Adrenal gland (tissue), 12 donors: Measurements from ENCODE around the gene MALRD1. TPM values are rescaled to one million over a fixed set of nuclear protein-coding genes. Genes with fewer than 3 reads are reported as not detected.

ENCODE experiments used
- DNase-seq, 7 donors: peaks; one replicate each; pipeline ENCODE4 v3.0.0-alpha.2; 2019 to 2020
- H3K27ac ChIP-seq, 5 donors: fragments of 200-600 bp; sonication (generic) in 4 of 5; 1 replicate in 3 of 5; 2 replicates in 2 of 5; pipeline versions ENCODE4 v1.5.1 to v1.8.0; 2016 to 2020; ENCODE audit warnings: mild to moderate bottlenecking in 1 of 5
- H3K27me3 ChIP-seq: fragments of 200-600 bp; 2 replicates; pipeline ENCODE4 v1.8.0; 2021
- H3K36me3 ChIP-seq, 2 donors: fragments of 200-600 bp; replicated peaks in 1 of 2; 1 replicate in 1 of 2; 2 replicates in 1 of 2; pipeline versions ENCODE4 v1.5.1 to v1.8.0; 2018 to 2022
- H3K4me1 ChIP-seq, 2 donors: fragments of 200-600 bp; replicated peaks in 1 of 2; 1 replicate in 1 of 2; 2 replicates in 1 of 2; pipeline versions ENCODE4 v1.5.1 to v1.8.0; 2018 to 2021
- H3K4me3 ChIP-seq, 4 donors: fragments of 200-600 bp; sonication (generic) in 3 of 4; one replicate each; pipeline ENCODE4 v1.5.1; 2016 to 2018
- H3K9me3 ChIP-seq, 3 donors: fragments of 200-600 bp; sonication (generic) in 1 of 3; replicated peaks in 1 of 3; 1 replicate in 2 of 3; 2 replicates in 1 of 3; pipeline versions ENCODE4 v1.5.1 to v1.8.0; 2016 to 2021
- POLR2A ChIP-seq, 2 donors: fragments of 450-650 bp; IDR thresholded peaks; one replicate each; pipeline ENCODE4 v1.6.1; 2017; ENCODE audit warnings: antibody characterized with exemption in 2 of 2, mild to moderate bottlenecking in 2 of 2, moderate library complexity in 1 of 2
- WGBS, 4 donors: extraction: QIAGEN DNeasy Blood & Tissue Kit in 2 of 4; methylation state at CpG; one replicate each; pipeline versions ENCODE4 v1.1.5 to v1.1.7; 2013 to 2017; 5-methylcytosine and 5-hydroxymethylcytosine counted together
- intact Hi-C, 2 donors: fragments of 100-400 bp; cut with DNase I; formaldehyde crosslinking; loops; one replicate each; pipeline versions ENCODE4 v1.14.1 to v1.15.0; 2022 to 2023
- polyA plus RNA-seq, 3 donors: library from polyadenylated mRNA; stranded (reverse); fragments of 200-250 nt in 2 of 3; fragments of 350-450 nt in 1 of 3; fragmentation: Illumina TruSeq in 1 of 3; extraction: RNeasy Lipid Tissue Mini Kit (QIAGEN cat#74804) in 1 of 3; gene quantifications; one replicate each; pipeline ENCODE4 v1.2.3, GENCODE V29; 2013 to 2014
- total RNA-seq, 9 donors: library from RNA; depleted of rRNA in 4 of 9; stranded (reverse); fragments of >200 nt in 4 of 9; fragments of 120-200 nt in 1 of 9; fragmentation: NEBNext Ultra II Directional in 1 of 9; extraction: Animal tissue kit (Norgen Biotek cat#: 25700) in 1 of 9; gene quantifications; one replicate each; pipeline versions ENCODE4 v1.1.0 to v1.2.4, GENCODE V29; 2013 to 2023
- TF ChIP-seq, protein P1 (sequence below), 6 experiments: fragments of 450-650 bp in 4 of 6; fragments of 200-600 bp in 2 of 6; sonication (generic) in 1 of 6; IDR thresholded peaks; 1 replicate in 5 of 6; 2 replicates in 1 of 6; pipeline versions ENCODE4 v1.5.1 to v1.8.0; 2016 to 2021; ENCODE audit warnings: antibody characterized with exemption in 6 of 6, mild to moderate bottlenecking in 2 of 6, moderate library complexity in 1 of 6
- donor health status: healthy with polysubstance abuse.
- donor health status: Bipolar disorder and iron deficiency.
- donor health status: DM: yes; HTN: yes; CAD: no.
- donor health status: DM: no; HTN: no; CAD: no.
- donor health status: DM: no; HTN: no; CAD: no.
- donor health status: DM: yes; HTN: yes; CAD: no.

MALRD1 gene
- total and polyA plus RNA-seq, 12 donors, result 0.48 to 6.2 (median 1.9) TPM

DNA sequence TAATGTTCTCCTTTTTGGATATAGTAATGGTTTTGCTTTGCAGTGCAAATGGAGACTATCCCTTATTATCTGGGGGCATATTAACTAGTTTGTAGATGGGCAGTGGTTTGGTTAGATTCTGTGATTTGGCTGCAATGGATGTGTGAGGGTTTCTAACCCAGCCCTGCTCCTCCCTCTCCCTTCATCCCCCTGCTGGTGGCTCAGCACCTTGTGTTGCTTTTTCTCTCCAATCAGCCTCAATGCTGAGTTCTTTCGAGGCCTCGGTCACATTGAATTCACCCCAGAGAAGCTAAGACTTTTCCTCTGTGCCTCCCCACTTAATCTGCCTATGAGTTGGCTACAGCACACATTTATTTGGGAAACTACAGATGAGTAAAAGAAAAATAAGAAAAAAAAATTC is 120.0 kb downstream of the MALRD1 start:
- no peaks in the 10 kb centered on the region for H3K36me3 ChIP-seq
- WGBS, 4 donors, result 69 to 83% (median 72%) methylated on average over 2 of the region's 2 CpGs
- no peaks in the 10 kb centered on the region for H3K9me3 ChIP-seq
- H3K27me3 ChIP-seq, result no peaks in the 10 kb centered on the region
- no peak overlapping the region for H3K4me3 ChIP-seq
- intact Hi-C loops, result no loop called here
- no peak for DNase-seq
- TF ChIP-seq, protein P1, sequence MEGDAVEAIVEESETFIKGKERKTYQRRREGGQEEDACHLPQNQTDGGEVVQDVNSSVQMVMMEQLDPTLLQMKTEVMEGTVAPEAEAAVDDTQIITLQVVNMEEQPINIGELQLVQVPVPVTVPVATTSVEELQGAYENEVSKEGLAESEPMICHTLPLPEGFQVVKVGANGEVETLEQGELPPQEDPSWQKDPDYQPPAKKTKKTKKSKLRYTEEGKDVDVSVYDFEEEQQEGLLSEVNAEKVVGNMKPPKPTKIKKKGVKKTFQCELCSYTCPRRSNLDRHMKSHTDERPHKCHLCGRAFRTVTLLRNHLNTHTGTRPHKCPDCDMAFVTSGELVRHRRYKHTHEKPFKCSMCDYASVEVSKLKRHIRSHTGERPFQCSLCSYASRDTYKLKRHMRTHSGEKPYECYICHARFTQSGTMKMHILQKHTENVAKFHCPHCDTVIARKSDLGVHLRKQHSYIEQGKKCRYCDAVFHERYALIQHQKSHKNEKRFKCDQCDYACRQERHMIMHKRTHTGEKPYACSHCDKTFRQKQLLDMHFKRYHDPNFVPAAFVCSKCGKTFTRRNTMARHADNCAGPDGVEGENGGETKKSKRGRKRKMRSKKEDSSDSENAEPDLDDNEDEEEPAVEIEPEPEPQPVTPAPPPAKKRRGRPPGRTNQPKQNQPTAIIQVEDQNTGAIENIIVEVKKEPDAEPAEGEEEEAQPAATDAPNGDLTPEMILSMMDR (IDR thresholded peaks at IDR 0.05), result no peak
- no peak for TF ChIP-seq POLR2A (IDR thresholded peaks at IDR 0.05)
- H3K27ac ChIP-seq, result no peak overlapping the region
- H3K4me1 ChIP-seq, result no peaks in the 10 kb centered on the region

GRCh38 chr10:19169041-19169440 is 120.4 kb downstream of the MALRD1 start:
- no peak for DNase-seq
- no peak for TF ChIP-seq POLR2A (IDR thresholded peaks at IDR 0.05)
- TF ChIP-seq, protein P1 (IDR thresholded peaks at IDR 0.05), result no peak
- no peaks in the 10 kb centered on the region for H3K4me1 ChIP-seq
- H3K9me3 ChIP-seq, result no peaks in the 10 kb centered on the region
- H3K27me3 ChIP-seq, result no peaks in the 10 kb centered on the region
- no peak overlapping the region for H3K27ac ChIP-seq
- H3K4me3 ChIP-seq, result no peak overlapping the region
- no peaks in the 10 kb centered on the region for H3K36me3 ChIP-seq
- WGBS, 4 donors, result 76 to 93% (median 86%) methylated on average over 2 of the region's 2 CpGs
- intact Hi-C loops, result no loop called here

DNA sequence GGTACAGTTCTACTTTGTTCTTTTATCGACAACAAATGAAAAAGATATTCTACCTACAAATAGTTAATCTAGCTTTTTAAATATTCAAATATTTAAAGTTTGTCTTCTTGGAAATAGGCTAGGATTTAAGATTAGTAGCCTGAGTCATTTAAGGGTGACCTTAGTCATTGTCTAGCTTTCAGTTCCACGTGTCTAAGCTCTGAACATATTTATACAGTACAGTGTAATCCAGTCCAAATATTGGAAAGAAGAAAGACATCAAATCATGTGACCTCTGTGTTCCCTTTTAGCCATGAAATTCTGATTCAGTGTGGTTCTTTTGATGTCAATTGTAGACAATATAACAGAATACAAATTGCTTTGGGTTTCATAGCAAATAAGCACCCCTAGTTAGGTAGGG is 121.1 kb downstream of the MALRD1 start:
- WGBS, 4 donors, result 49 to 55% (median 51%) methylated on average over 2 of the region's 2 CpGs

GRCh38 chr10:19178675-19179074 is 130.1 kb downstream of the MALRD1 start:
- WGBS, 4 donors, result 85 to 93% (median 90%) methylated on average over 8 of the region's 8 CpGs
- H3K36me3 ChIP-seq, result no peaks in the 10 kb centered on the region
- no peak overlapping the region for H3K4me3 ChIP-seq
- no peaks in the 10 kb centered on the region for H3K4me1 ChIP-seq
- no peak for DNase-seq
- H3K9me3 ChIP-seq, result no peaks in the 10 kb centered on the region
- no peak overlapping the region for H3K27ac ChIP-seq
- intact Hi-C loops, result no loop called here
- H3K27me3 ChIP-seq, result no peaks in the 10 kb centered on the region
- TF ChIP-seq POLR2A (IDR thresholded peaks at IDR 0.05), result no peak
- TF ChIP-seq, protein P1 (IDR thresholded peaks at IDR 0.05), result no peak

More for the DNA sequence above, 121.1 kb downstream of the MALRD1 start:
- H3K4me3 ChIP-seq, result no peak overlapping the region
- H3K36me3 ChIP-seq, result no peaks in the 10 kb centered on the region
- no peak overlapping the region for H3K27ac ChIP-seq
- H3K4me1 ChIP-seq, result no peaks in the 10 kb centered on the region
- intact Hi-C loops, result no loop called here
- H3K9me3 ChIP-seq, result no peaks in the 10 kb centered on the region
- DNase-seq, result no peak
- H3K27me3 ChIP-seq, result no peaks in the 10 kb centered on the region
- no peak for TF ChIP-seq POLR2A (IDR thresholded peaks at IDR 0.05)
- TF ChIP-seq, protein P1 (IDR thresholded peaks at IDR 0.05), result no peak
